PC-9 (cell line): Measurements from ENCODE around the gene STC2. TPM values are rescaled to one million over a fixed set of nuclear protein-coding genes. Genes with fewer than 3 reads are reported as not detected.

Experiments
- BruUV-seq: library from RNA; stranded (reverse); fragments of 400-500 nt; replicated peaks from 2 replicates; lab custom pipeline; 2021; lab: Mats Ljungman, UMichigan
- CTCF ChIA-PET: fragments of 300-600 bp; sonication (Branson Sonifier 250); formaldehyde crosslinking; loops from one replicate; lab custom pipeline; 2022; ENCODE audit warnings: antibody characterized with exemption; lab: Charles Lee
- POLR2A ChIA-PET: fragments of 300-600 bp; sonication (Branson Sonifier 250); formaldehyde crosslinking; loops from one replicate; lab custom pipeline; 2022; ENCODE audit warnings: antibody characterized with exemption; ENCODE audit not compliant: unreplicated experiment; lab: Charles Lee
- DNase-seq, 2 experiments: peaks; one replicate each; pipeline versions ENCODE4 v3.0.0 to v3.0.0-alpha.2; 2015 to 2022; ENCODE audit warnings: mixed read lengths in 1 of 2
- H2AFZ ChIP-seq: fragments of 200-600 bp; sonication (generic); 2 replicates; pipeline ENCODE4 v1.8.1; 2017; ENCODE audit warnings: antibody characterized with exemption
- H3F3A ChIP-seq: fragments of 200-600 bp; sonication (generic); 2 replicates; pipeline ENCODE4 v1.8.1; 2017; ENCODE audit warnings: antibody characterized with exemption, mild to moderate bottlenecking, low read depth; ENCODE audit not compliant: insufficient read depth
- H3K27ac ChIP-seq: fragments of 200-600 bp; sonication (generic); 2 replicates; pipeline ENCODE4 v1.6.1; 2016; ENCODE audit warnings: mixed run types
- H3K27me3 ChIP-seq: fragments of 200-600 bp; sonication (generic); 2 replicates; pipeline ENCODE4 v1.6.1; 2016; ENCODE audit warnings: low read depth, mixed run types; ENCODE audit not compliant: insufficient read depth
- H3K36me3 ChIP-seq: fragments of 200-600 bp; sonication (generic); 2 replicates; pipeline ENCODE4 v1.6.1; 2016; ENCODE audit warnings: low read depth, mixed run types
- H3K4me1 ChIP-seq: fragments of 200-600 bp; sonication (generic); replicated peaks from 2 replicates; pipeline ENCODE4 v1.6.1; 2016; ENCODE audit warnings: mixed run types; ENCODE audit not compliant: insufficient read depth
- H3K4me2 ChIP-seq: fragments of 200-600 bp; sonication (generic); 2 replicates; pipeline ENCODE4 v1.6.1; 2017; ENCODE audit warnings: mixed run types
- H3K4me3 ChIP-seq: fragments of 200-600 bp; sonication (generic); 2 replicates; pipeline ENCODE4 v1.6.1; 2016; ENCODE audit warnings: mixed run types
- H3K79me2 ChIP-seq: fragments of 200-600 bp; sonication (generic); 2 replicates; pipeline ENCODE4 v1.6.1; 2017; ENCODE audit warnings: low read depth, mixed run types
- H3K9me2 ChIP-seq: fragments of 200-600 bp; sonication (generic); 2 replicates; pipeline ENCODE4 v1.8.1; 2017; ENCODE audit warnings: mild to moderate bottlenecking; ENCODE audit not compliant: insufficient read depth
- H3K9me3 ChIP-seq: fragments of 200-600 bp; sonication (generic); 2 replicates; pipeline ENCODE4 v1.8.1; 2016; ENCODE audit warnings: low read depth; ENCODE audit not compliant: insufficient read depth
- H4K20me1 ChIP-seq: fragments of 200-600 bp; sonication (generic); 2 replicates; pipeline ENCODE4 v1.8.1; 2017; ENCODE audit not compliant: insufficient read depth
- CTCF ChIP-seq: fragments of 200-600 bp; sonication (generic); conservative IDR thresholded peaks from 2 replicates; pipeline ENCODE4 v1.6.1; 2017; ENCODE audit warnings: mixed run types, antibody characterized with exemption, mild to moderate bottlenecking, moderate library complexity
- EZH2 ChIP-seq: fragments of 200-600 bp; sonication (generic); IDR thresholded peaks from 2 replicates; pipeline ENCODE4 v1.8.0; 2017; ENCODE audit warnings: antibody characterized with exemption, low read depth
- intact Hi-C: fragments of 100-400 bp; cut with micrococcal nuclease; formaldehyde crosslinking; loops from one replicate; pipeline ENCODE4 v1.10.0; 2022; ENCODE audit not compliant: unreplicated experiment
- total RNA-seq: library from RNA; stranded (reverse); gene quantifications from 2 replicates; pipeline ENCODE4 v1.2.3, GENCODE V29; 2021

The STC2 gene
- total RNA-seq, 1 experiment from 2014 or later, result 63.5 TPM

DNA sequence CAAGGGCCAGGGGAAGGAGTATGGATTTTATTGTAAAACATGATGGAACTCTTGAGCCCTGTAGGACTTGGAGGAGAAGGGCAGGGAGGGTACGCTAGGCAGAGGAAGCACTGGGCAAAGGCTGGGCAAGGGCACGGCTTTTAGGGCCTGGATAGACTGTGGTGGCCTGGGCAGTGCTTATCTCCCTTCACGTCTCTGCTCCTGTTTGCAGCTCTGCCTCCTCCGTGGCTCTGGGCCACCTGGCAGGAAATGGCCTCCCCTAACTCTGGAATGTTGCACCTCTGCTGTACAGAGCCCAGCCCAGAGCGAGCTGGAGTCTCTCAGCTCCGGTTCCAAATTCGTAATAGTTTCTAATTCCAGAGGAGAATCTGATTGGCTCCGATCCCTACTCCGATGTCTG is 12.2 kb upstream of the STC2 start:
- TF ChIP-seq EZH2, result no peak
- no peak for TF ChIP-seq CTCF
- ChIA-PET CTCF (no interaction called here), POLR2A (interaction anchor here (0.6 kb wide), 1 partner anchor 356 kb away, joined by 3 read pairs; no protein-coding TSS in a partner anchor)
- BruUV-seq, result no TSS peak
- no peaks in the 10 kb centered on the region for H3K36me3 ChIP-seq
- no peaks in the 10 kb centered on the region for H3K9me3 ChIP-seq
- no peaks in the 10 kb centered on the region for H3K27me3 ChIP-seq
- H4K20me1 ChIP-seq, result no peaks in the 10 kb centered on the region
- no peak overlapping the region for H2AFZ ChIP-seq
- no peak overlapping the region for H3K27ac ChIP-seq
- intact Hi-C loops, result no loop called here
- no peaks in the 10 kb centered on the region for H3F3A ChIP-seq
- H3K4me2 ChIP-seq, result no peak overlapping the region
- peaks cover 16% of the 10 kb centered on the region for H3K4me1 ChIP-seq
- no peaks in the 10 kb centered on the region for H3K79me2 ChIP-seq
- no peak overlapping the region for H3K4me3 ChIP-seq
- DNase-seq, result no peak
- no peaks in the 10 kb centered on the region for H3K9me2 ChIP-seq

- H3K9me3 ChIP-seq, result no peaks in the 10 kb centered on the region
- intact Hi-C loops, result no loop called here
- H3K79me2 ChIP-seq, result no peaks in the 10 kb centered on the region
- no TSS peak for BruUV-seq
- H4K20me1 ChIP-seq, result no peaks in the 10 kb centered on the region
- peaks cover 27% of the 10 kb centered on the region for H3K4me1 ChIP-seq
- H3K27ac ChIP-seq, result no peak overlapping the region
- ChIA-PET CTCF (no interaction called here), POLR2A (interaction anchor here (0.7 kb wide), 1 partner anchor 10 kb away, joined by 3 read pairs; no protein-coding TSS in a partner anchor)
- TF ChIP-seq CTCF (no peak), EZH2 (no peak)
- no peaks in the 10 kb centered on the region for H3K9me2 ChIP-seq
- H3K36me3 ChIP-seq, result no peaks in the 10 kb centered on the region
- H2AFZ ChIP-seq, result no peak overlapping the region
- no peak overlapping the region for H3K4me3 ChIP-seq
- peaks cover 7% of the 10 kb centered on the region for H3F3A ChIP-seq
- DNase-seq, result no peak
- H3K27me3 ChIP-seq, result no peaks in the 10 kb centered on the region
- no peak overlapping the region for H3K4me2 ChIP-seq
Observed at GRCh38 chr5:173339286-173339685, 11.1 kb upstream of the STC2 start.

- no TSS peak for BruUV-seq
- CTCF ChIA-PET, result no interaction called here
- POLR2A ChIA-PET, result interaction anchor here (0.6 kb wide), 1 partner anchor 43 kb away, joined by 5 read pairs; no protein-coding TSS in a partner anchor
Observed at GRCh38 chr5:173338380-173339015, 10.3 kb upstream of the STC2 start.

More at GRCh38 chr5:173338380-173339015, 10.3 kb upstream of the STC2 start:
- H3K79me2 ChIP-seq, result no peaks in the 10 kb centered on the region
- peaks cover 15% of the 10 kb centered on the region for H3F3A ChIP-seq
- no peaks in the 10 kb centered on the region for H3K9me3 ChIP-seq
- no peak overlapping the region for H3K27ac ChIP-seq
- H3K4me3 ChIP-seq, result no peak overlapping the region
- H3K9me2 ChIP-seq, result no peaks in the 10 kb centered on the region
- TF ChIP-seq EZH2 (no peak), CTCF (no peak)
- peaks cover 35% of the 10 kb centered on the region for H3K4me1 ChIP-seq
- no peaks in the 10 kb centered on the region for H3K36me3 ChIP-seq
- intact Hi-C loops, result no loop called here
- H4K20me1 ChIP-seq, result no peaks in the 10 kb centered on the region
- H2AFZ ChIP-seq, result no peak overlapping the region
- no peak for DNase-seq
- no peaks in the 10 kb centered on the region for H3K27me3 ChIP-seq
- no peak overlapping the region for H3K4me2 ChIP-seq
